Natural killer cell (primary cell): ENCODE results near the gene KNOP1. TPM values are rescaled to one million over a fixed set of nuclear protein-coding genes. Genes with fewer than 3 reads are reported as not detected.

ENCODE experiments used
- ATAC-seq, 3 donors: fragments of 150-1000 bp in 2 of 3; fragments of 200-7000 bp in 1 of 3; cut with Tn5 transposase; 1 replicate in 1 of 3; 2 replicates in 2 of 3; pipeline ENCODE4 v1.10.0; 2021; ENCODE audit warnings: mild to moderate bottlenecking in 2 of 3, moderate library complexity in 2 of 3
- DNase-seq, 2 donors: peaks; one replicate each; pipeline versions ENCODE4 v3.0.0 to v3.0.0-alpha.2; 2013 to 2021; ENCODE audit warnings: mixed read lengths in 1 of 2
- H3K27ac ChIP-seq: one replicate; pipeline ENCODE4 v1.5.1; 2013; ENCODE audit warnings: mild to moderate bottlenecking, low read length
- H3K27me3 ChIP-seq: one replicate; pipeline ENCODE4 v1.6.1; 2013; ENCODE audit warnings: low read length; ENCODE audit not compliant: control insufficient read depth, insufficient read depth
- H3K36me3 ChIP-seq: one replicate; pipeline ENCODE4 v1.6.1; 2013; ENCODE audit warnings: low read length; ENCODE audit not compliant: control insufficient read depth, insufficient read depth
- H3K4me1 ChIP-seq: one replicate; pipeline ENCODE4 v1.6.1; 2013; ENCODE audit warnings: low read length; ENCODE audit not compliant: control insufficient read depth, insufficient read depth
- H3K4me3 ChIP-seq: one replicate; pipeline ENCODE4 v1.5.1; 2013; ENCODE audit warnings: low read length
- H3K9me3 ChIP-seq: one replicate; pipeline ENCODE4 v1.6.1; 2013; ENCODE audit warnings: low read length; ENCODE audit not compliant: control insufficient read depth, insufficient read depth
- H3K27ac Mint-ChIP-seq, 2 donors: one replicate each; pipeline ENCODE4 v1.8.0; 2022; ENCODE audit warnings: mild to moderate bottlenecking in 2 of 2, mixed read lengths in 2 of 2, moderate library complexity in 1 of 2
- H3K27me3 Mint-ChIP-seq, 2 donors: one replicate each; pipeline ENCODE4 v1.8.0; 2022; ENCODE audit warnings: low read depth in 2 of 2, mixed read lengths in 2 of 2
- H3K36me3 Mint-ChIP-seq: one replicate; pipeline ENCODE4 v1.8.0; 2022; ENCODE audit warnings: mixed read lengths
- H3K4me1 Mint-ChIP-seq, 2 donors: one replicate each; pipeline ENCODE4 v1.8.0; 2022; ENCODE audit warnings: mixed read lengths in 2 of 2
- H3K4me3 Mint-ChIP-seq: one replicate; pipeline ENCODE4 v1.8.0; 2022; ENCODE audit warnings: mild to moderate bottlenecking, moderate library complexity, mixed read lengths
- H3K9me3 Mint-ChIP-seq, 2 donors: one replicate each; pipeline ENCODE4 v1.8.0; 2022; ENCODE audit warnings: mixed read lengths in 2 of 2
- WGBS: methylation state at CpG from one replicate; pipeline ENCODE4 v1.1.7; 2013; ENCODE audit warnings: missing lambda C conversion rate; ENCODE audit not compliant: insufficient coverage; 5-methylcytosine and 5-hydroxymethylcytosine counted together
- intact Hi-C: fragments of 100-400 bp; cut with micrococcal nuclease; formaldehyde crosslinking; loops from one replicate; pipeline ENCODE4 v1.14.2; 2022
- total RNA-seq, 4 donors: library from RNA; stranded (reverse); fragments of 120-200 nt in 1 of 4; gene quantifications; one replicate each; pipeline versions ENCODE4 v1.2.3 to v1.2.4, GENCODE V29; 2013 to 2022
- TF ChIP-seq, protein P1 (sequence below): fragments of 200-600 bp; IDR thresholded peaks from one replicate; pipeline ENCODE4 v1.8.0; 2022; ENCODE audit warnings: antibody characterized with exemption

Gene KNOP1, protein sequence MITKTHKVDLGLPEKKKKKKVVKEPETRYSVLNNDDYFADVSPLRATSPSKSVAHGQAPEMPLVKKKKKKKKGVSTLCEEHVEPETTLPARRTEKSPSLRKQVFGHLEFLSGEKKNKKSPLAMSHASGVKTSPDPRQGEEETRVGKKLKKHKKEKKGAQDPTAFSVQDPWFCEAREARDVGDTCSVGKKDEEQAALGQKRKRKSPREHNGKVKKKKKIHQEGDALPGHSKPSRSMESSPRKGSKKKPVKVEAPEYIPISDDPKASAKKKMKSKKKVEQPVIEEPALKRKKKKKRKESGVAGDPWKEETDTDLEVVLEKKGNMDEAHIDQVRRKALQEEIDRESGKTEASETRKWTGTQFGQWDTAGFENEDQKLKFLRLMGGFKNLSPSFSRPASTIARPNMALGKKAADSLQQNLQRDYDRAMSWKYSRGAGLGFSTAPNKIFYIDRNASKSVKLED
- 1 to 10 TPM; 5.6 to 8.0 (median 6.9) TPM for total RNA-seq
- total RNA-seq (2013): 15.5 TPM

DNA sequence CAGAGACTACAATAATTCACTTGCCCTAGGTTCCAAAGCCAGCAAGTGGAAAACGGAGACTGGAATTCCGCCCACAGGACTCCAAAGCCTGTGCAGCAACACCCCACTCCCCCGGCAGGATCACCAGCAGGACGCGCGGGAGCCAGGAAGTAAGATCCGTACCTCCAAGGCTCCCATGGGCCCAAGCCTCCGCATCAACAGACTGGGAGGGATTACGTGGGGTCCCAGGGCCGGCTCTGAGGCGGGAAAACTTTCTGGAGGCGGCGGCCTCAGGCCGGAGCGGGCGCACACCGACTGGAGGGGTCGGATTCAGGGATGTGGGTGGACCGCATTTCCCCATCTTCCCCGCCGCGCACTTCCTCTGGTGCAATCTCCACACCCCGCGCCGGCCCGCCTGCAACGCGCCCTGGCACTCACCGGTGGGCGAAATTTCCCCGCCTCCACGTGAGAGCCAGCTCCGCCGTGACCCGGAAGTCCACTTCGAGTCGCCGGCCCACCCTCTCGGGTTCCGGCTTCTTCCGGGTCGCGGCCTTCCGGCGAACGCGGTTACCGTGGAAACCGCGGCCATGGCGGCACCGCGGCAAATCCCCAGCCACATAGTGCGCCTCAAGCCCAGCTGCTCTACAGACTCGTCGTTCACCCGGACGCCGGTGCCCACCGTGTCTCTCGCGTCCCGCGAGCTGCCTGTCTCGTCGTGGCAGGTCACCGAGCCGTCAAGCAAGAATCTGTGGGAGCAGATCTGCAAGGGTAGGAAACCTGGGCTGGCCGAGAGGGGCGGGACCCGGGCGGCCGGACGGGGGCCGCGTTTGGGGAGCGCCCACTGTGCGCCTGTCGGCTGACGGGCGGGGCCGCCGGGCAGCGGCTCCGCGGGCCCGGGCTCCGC is at the start of gene KNOP1, which contains the start of gene IQCK:
KNOP1 (minus strand) TSS at position 487 of the 883 bp plus-strand sequence. CDS start 3,192 bp downstream, outside the sequence.
IQCK (plus strand) TSS at position 531 of the 883 bp plus-strand sequence; CDS start at position 567, 36 bp downstream.
- DNase-seq (peak; percentile 84 to 97), ATAC-seq (peak; percentile 90 to 96 (median 94))
- H3K9me3 ChIP-seq: no peaks in the 10 kb centered on the region
- Mint-ChIP-seq H3K4me1 (peaks cover 28 to 37% of the 10 kb centered on the region in 2 donors), H3K27me3 (no peaks in the 10 kb centered on the region), H3K36me3 (peaks cover 11% of the 10 kb centered on the region), H3K27ac (peak within 1 kb of the TSS; percentile 79 to 86), H3K4me3 (peak within 1 kb of the TSS; percentile 95), H3K9me3 (no peaks in the 10 kb centered on the region)
- H3K27me3 ChIP-seq: no peaks in the 10 kb centered on the region
- no peak within 1 kb of the TSS for H3K27ac ChIP-seq
- intact Hi-C loops: loop anchor here (1.0 kb wide), 1 partner anchor 163 kb away; the partner anchor contains the start of gene VPS35L
- peaks cover 13% of the 10 kb centered on the region for H3K4me1 ChIP-seq
- TF ChIP-seq, protein P1, sequence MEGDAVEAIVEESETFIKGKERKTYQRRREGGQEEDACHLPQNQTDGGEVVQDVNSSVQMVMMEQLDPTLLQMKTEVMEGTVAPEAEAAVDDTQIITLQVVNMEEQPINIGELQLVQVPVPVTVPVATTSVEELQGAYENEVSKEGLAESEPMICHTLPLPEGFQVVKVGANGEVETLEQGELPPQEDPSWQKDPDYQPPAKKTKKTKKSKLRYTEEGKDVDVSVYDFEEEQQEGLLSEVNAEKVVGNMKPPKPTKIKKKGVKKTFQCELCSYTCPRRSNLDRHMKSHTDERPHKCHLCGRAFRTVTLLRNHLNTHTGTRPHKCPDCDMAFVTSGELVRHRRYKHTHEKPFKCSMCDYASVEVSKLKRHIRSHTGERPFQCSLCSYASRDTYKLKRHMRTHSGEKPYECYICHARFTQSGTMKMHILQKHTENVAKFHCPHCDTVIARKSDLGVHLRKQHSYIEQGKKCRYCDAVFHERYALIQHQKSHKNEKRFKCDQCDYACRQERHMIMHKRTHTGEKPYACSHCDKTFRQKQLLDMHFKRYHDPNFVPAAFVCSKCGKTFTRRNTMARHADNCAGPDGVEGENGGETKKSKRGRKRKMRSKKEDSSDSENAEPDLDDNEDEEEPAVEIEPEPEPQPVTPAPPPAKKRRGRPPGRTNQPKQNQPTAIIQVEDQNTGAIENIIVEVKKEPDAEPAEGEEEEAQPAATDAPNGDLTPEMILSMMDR: no peak
- H3K4me3 ChIP-seq: peak within 1 kb of the TSS; percentile 64
- H3K36me3 ChIP-seq: peaks cover 2% of the 10 kb centered on the region
- WGBS: under 1% methylated on average over 88 of the region's 88 CpGs

DNA sequence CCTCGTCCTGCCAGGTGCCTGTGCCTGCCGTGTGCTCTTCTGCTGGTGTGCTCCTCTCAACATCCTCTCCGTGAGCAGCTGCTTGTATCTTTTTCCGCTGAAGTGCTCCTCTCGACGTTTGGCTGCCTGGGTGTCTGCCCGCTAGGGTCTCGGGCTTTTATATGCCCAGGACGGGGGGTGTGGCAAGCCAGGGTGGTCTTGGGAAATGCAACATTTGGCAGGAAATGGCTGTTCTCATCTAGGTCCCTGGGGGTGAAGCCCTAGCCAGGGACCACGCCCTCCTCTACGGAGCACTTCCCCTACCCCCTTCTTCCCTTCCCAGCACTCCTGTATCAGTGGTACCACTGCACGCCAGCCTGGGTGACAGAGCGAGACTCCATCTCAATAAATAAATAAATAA is 49.5 kb upstream of the KNOP1 start:
- Mint-ChIP-seq H3K4me1 (no peaks in the 10 kb centered on the region), H3K9me3 (no peaks in the 10 kb centered on the region), H3K27ac (no peak overlapping the region), H3K36me3 (no peaks in the 10 kb centered on the region), H3K4me3 (no peak overlapping the region), H3K27me3 (no peaks in the 10 kb centered on the region)
- H3K27ac ChIP-seq: no peak overlapping the region
- no peaks in the 10 kb centered on the region for H3K36me3 ChIP-seq
- intact Hi-C loops: no loop called here
- WGBS: 90% methylated on average over 11 of the region's 13 CpGs
- no peaks in the 10 kb centered on the region for H3K9me3 ChIP-seq
- TF ChIP-seq, protein P1: no peak
- no peak for ATAC-seq
- no peaks in the 10 kb centered on the region for H3K27me3 ChIP-seq
- no peak overlapping the region for H3K4me3 ChIP-seq
- no peaks in the 10 kb centered on the region for H3K4me1 ChIP-seq
- no peak for DNase-seq

DNA sequence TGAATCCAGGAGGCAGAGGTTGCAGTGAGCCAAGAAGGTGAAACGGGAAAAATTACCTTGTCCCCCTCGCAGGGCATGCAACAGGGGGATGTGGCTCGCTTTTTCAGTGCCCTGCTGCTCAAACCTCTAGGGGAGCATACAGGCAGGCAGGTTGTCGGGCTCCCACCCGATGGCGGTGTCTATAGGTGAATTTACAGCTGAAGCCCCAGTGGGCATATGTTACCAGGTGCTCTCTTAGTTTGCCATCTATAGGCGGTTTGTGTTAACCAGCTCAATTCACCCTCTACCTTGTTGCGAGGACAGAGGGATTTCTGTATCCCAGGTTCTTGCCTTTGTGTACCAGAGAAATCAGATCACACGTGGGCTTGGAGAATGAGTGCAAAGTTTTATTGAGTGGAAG is 49.0 kb upstream of the KNOP1 start:
- no peak for DNase-seq
- TF ChIP-seq, protein P1: no peak
- no peaks in the 10 kb centered on the region for H3K36me3 Mint-ChIP-seq
- intact Hi-C loops: no loop called here
- no peaks in the 10 kb centered on the region for H3K27me3 Mint-ChIP-seq
- no peaks in the 10 kb centered on the region for H3K9me3 ChIP-seq
- no peaks in the 10 kb centered on the region for H3K4me1 ChIP-seq
- no peaks in the 10 kb centered on the region for H3K9me3 Mint-ChIP-seq
- H3K4me3 Mint-ChIP-seq: no peak overlapping the region
- H3K27ac ChIP-seq: no peak overlapping the region
- H3K27me3 ChIP-seq: no peaks in the 10 kb centered on the region
- no peaks in the 10 kb centered on the region for H3K36me3 ChIP-seq
- H3K4me3 ChIP-seq: no peak overlapping the region
- 91% methylated on average over 9 of the region's 9 CpGs for WGBS
- no peak overlapping the region for H3K27ac Mint-ChIP-seq
- no peaks in the 10 kb centered on the region for H3K4me1 Mint-ChIP-seq
- no peak for ATAC-seq
